ENCODE measurements around the gene BEND6.

Gene BEND6

GRCh38 chr6:57063847-57064246 is 108.9 kb downstream of the BEND6 start:
- Histone ChIP-seq H2BK15ac (ENCODE audit: low read depth, poor library complexity, severe bottlenecking) (no peak overlapping the region), H2AFZ (ENCODE audit: low read depth, low read length) (no peak overlapping the region), H3K9me3 (ENCODE audit: control insufficient read depth, low read length) (no peaks in the 10 kb centered on the region), H2AK5ac (ENCODE audit: low read length, severe bottlenecking) (no peak overlapping the region), H2BK12ac (ENCODE audit: low read length in 2 of 2) (no peak overlapping the region), H3K36me3 (ENCODE audit: control insufficient read depth in 1 of 2, insufficient read depth in 2 of 2, low read depth in 1 of 2, low read length in 2 of 2) (peaks cover 8 to 69% of the 10 kb centered on the region in 2 experiments), H4K91ac (ENCODE audit: low read length) (no peak overlapping the region), H3K4me3 (ENCODE audit: insufficient read depth in 1 of 2, low read depth in 1 of 2, low read length in 2 of 2) (no peak overlapping the region), H4K8ac (ENCODE audit: low read length) (no peak overlapping the region), H3K27ac (ENCODE audit: low read length, poor library complexity, severe bottlenecking) (no peak overlapping the region), H2BK120ac (ENCODE audit: low read depth, low read length) (no peak overlapping the region), H3K18ac (ENCODE audit: low read depth in 1 of 2, low read length in 2 of 2) (no peak overlapping the region), H3K23ac (ENCODE audit: low read length in 2 of 2) (no peak overlapping the region), H3K4me2 (ENCODE audit: low read length, poor library complexity, severe bottlenecking) (no peak overlapping the region), H3K9ac (ENCODE audit: low read length) (no peak overlapping the region), H3K4me1 (ENCODE audit: control insufficient read depth, insufficient read depth, low read depth, low read length) (no peaks in the 10 kb centered on the region), H2BK5ac (ENCODE audit: low read depth, low read length, poor library complexity, severe bottlenecking) (no peak overlapping the region), H3K4ac (ENCODE audit: low read depth in 1 of 2, low read length in 2 of 2) (no peak overlapping the region), H3K27me3 (ENCODE audit: control insufficient read depth in 1 of 2, insufficient read depth in 1 of 2, low read length in 2 of 2) (no peaks in the 10 kb centered on the region), H3K79me1 (replicated peaks; ENCODE audit: low read length, poor library complexity, severe bottlenecking) (peaks cover 9% of the 10 kb centered on the region), H3K14ac (ENCODE audit: low read length in 2 of 2) (no peak overlapping the region)
- DNase-seq = no peak
- 100% methylated on average over 1 of the region's 3 CpGs for WGBS

GRCh38 chr6:57064809-57065208 is 109.9 kb downstream of the BEND6 start:
- no peak overlapping the region for H2BK15ac ChIP-seq (ENCODE audit: low read depth, poor library complexity, severe bottlenecking)
- no peaks in the 10 kb centered on the region for H3K4me1 ChIP-seq (ENCODE audit: control insufficient read depth, insufficient read depth, low read depth, low read length)
- H4K8ac ChIP-seq (ENCODE audit: low read length) = no peak overlapping the region
- H2AFZ ChIP-seq (ENCODE audit: low read depth, low read length) = no peak overlapping the region
- no peak overlapping the region for H3K14ac ChIP-seq (ENCODE audit: low read length in 2 of 2)
- no peak overlapping the region for H3K4ac ChIP-seq (ENCODE audit: low read depth in 1 of 2, low read length in 2 of 2)
- no CpG with 5 or more reads among the region's 1 CpG for WGBS
- H2BK120ac ChIP-seq (ENCODE audit: low read depth, low read length) = no peak overlapping the region
- no peak overlapping the region for H3K4me3 ChIP-seq (ENCODE audit: insufficient read depth in 1 of 2, low read depth in 1 of 2, low read length in 2 of 2)
- H2BK12ac ChIP-seq (ENCODE audit: low read length in 2 of 2) = no peak overlapping the region
- H4K91ac ChIP-seq (ENCODE audit: low read length) = no peak overlapping the region
- peak overlapping the region; percentile 30 for H3K27ac ChIP-seq (ENCODE audit: low read length, poor library complexity, severe bottlenecking)
- H3K23ac ChIP-seq (ENCODE audit: low read length in 2 of 2) = no peak overlapping the region
- H3K36me3 ChIP-seq (ENCODE audit: control insufficient read depth in 1 of 2, insufficient read depth in 2 of 2, low read depth in 1 of 2, low read length in 2 of 2) = peaks cover 8 to 70% of the 10 kb centered on the region in 2 experiments
- no peaks in the 10 kb centered on the region for H3K27me3 ChIP-seq (ENCODE audit: control insufficient read depth in 1 of 2, insufficient read depth in 1 of 2, low read length in 2 of 2)
- H3K9me3 ChIP-seq (ENCODE audit: control insufficient read depth, low read length) = no peaks in the 10 kb centered on the region
- H3K18ac ChIP-seq (ENCODE audit: low read depth in 1 of 2, low read length in 2 of 2) = no peak overlapping the region
- H3K4me2 ChIP-seq (ENCODE audit: low read length, poor library complexity, severe bottlenecking) = no peak overlapping the region
- H2BK5ac ChIP-seq (ENCODE audit: low read depth, low read length, poor library complexity, severe bottlenecking) = no peak overlapping the region
- no peak for DNase-seq
- H3K9ac ChIP-seq (ENCODE audit: low read length) = peak overlapping the region; percentile 37
- no peak overlapping the region for H2AK5ac ChIP-seq (ENCODE audit: low read length, severe bottlenecking)
- peaks cover 9% of the 10 kb centered on the region for H3K79me1 ChIP-seq (replicated peaks; ENCODE audit: low read length, poor library complexity, severe bottlenecking)

- Histone ChIP-seq H4K8ac (ENCODE audit: low read length) (no peak overlapping the region), H3K4me3 (ENCODE audit: insufficient read depth in 1 of 2, low read depth in 1 of 2, low read length in 2 of 2) (no peak overlapping the region), H4K91ac (ENCODE audit: low read length) (no peak overlapping the region), H2AFZ (ENCODE audit: low read depth, low read length) (no peak overlapping the region), H2AK5ac (ENCODE audit: low read length, severe bottlenecking) (no peak overlapping the region), H3K4me2 (ENCODE audit: low read length, poor library complexity, severe bottlenecking) (no peak overlapping the region), H3K4me1 (ENCODE audit: control insufficient read depth, insufficient read depth, low read depth, low read length) (no peaks in the 10 kb centered on the region), H3K27ac (ENCODE audit: low read length, poor library complexity, severe bottlenecking) (no peak overlapping the region), H2BK15ac (ENCODE audit: low read depth, poor library complexity, severe bottlenecking) (no peak overlapping the region), H3K4ac (ENCODE audit: low read depth in 1 of 2, low read length in 2 of 2) (no peak overlapping the region), H2BK5ac (ENCODE audit: low read depth, low read length, poor library complexity, severe bottlenecking) (no peak overlapping the region), H3K14ac (ENCODE audit: low read length in 2 of 2) (no peak overlapping the region), H3K23ac (ENCODE audit: low read length in 2 of 2) (no peak overlapping the region), H3K9me3 (ENCODE audit: control insufficient read depth, low read length) (no peaks in the 10 kb centered on the region), H2BK12ac (ENCODE audit: low read length in 2 of 2) (no peak overlapping the region), H2BK120ac (ENCODE audit: low read depth, low read length) (no peak overlapping the region), H3K18ac (ENCODE audit: low read depth in 1 of 2, low read length in 2 of 2) (no peak overlapping the region), H3K27me3 (ENCODE audit: control insufficient read depth in 1 of 2, insufficient read depth in 1 of 2, low read length in 2 of 2) (no peaks in the 10 kb centered on the region), H3K79me1 (replicated peaks; ENCODE audit: low read length, poor library complexity, severe bottlenecking) (peaks cover 9% of the 10 kb centered on the region), H3K9ac (ENCODE audit: low read length) (no peak overlapping the region), H3K36me3 (ENCODE audit: control insufficient read depth in 1 of 2, insufficient read depth in 2 of 2, low read depth in 1 of 2, low read length in 2 of 2) (peaks cover 3 to 58% of the 10 kb centered on the region in 2 experiments)
- DNase-seq = no peak
- no CpG with 5 or more reads among the region's 1 CpG for WGBS
Observed at GRCh38 chr6:57068061-57068460, 113.2 kb downstream of the BEND6 start.

GRCh38 chr6:57069228-57069627 is 114.3 kb downstream of the BEND6 start:
- Histone ChIP-seq H3K4me1 (ENCODE audit: control insufficient read depth, insufficient read depth, low read depth, low read length) (no peaks in the 10 kb centered on the region), H2BK12ac (ENCODE audit: low read length in 2 of 2) (no peak overlapping the region), H3K4ac (ENCODE audit: low read depth in 1 of 2, low read length in 2 of 2) (no peak overlapping the region), H3K4me2 (ENCODE audit: low read length, poor library complexity, severe bottlenecking) (no peak overlapping the region), H3K4me3 (ENCODE audit: insufficient read depth in 1 of 2, low read depth in 1 of 2, low read length in 2 of 2) (no peak overlapping the region), H3K9me3 (ENCODE audit: control insufficient read depth, low read length) (no peaks in the 10 kb centered on the region), H3K23ac (ENCODE audit: low read length in 2 of 2) (no peak overlapping the region), H2BK120ac (ENCODE audit: low read depth, low read length) (no peak overlapping the region), H2BK15ac (ENCODE audit: low read depth, poor library complexity, severe bottlenecking) (no peak overlapping the region), H3K27me3 (ENCODE audit: control insufficient read depth in 1 of 2, insufficient read depth in 1 of 2, low read length in 2 of 2) (no peaks in the 10 kb centered on the region), H3K79me1 (replicated peaks; ENCODE audit: low read length, poor library complexity, severe bottlenecking) (peaks cover 9% of the 10 kb centered on the region), H3K9ac (ENCODE audit: low read length) (no peak overlapping the region), H3K36me3 (ENCODE audit: control insufficient read depth in 1 of 2, insufficient read depth in 2 of 2, low read depth in 1 of 2, low read length in 2 of 2) (peaks cover 3 to 56% of the 10 kb centered on the region in 2 experiments), H4K91ac (ENCODE audit: low read length) (no peak overlapping the region), H2AFZ (ENCODE audit: low read depth, low read length) (no peak overlapping the region), H4K8ac (ENCODE audit: low read length) (no peak overlapping the region), H3K18ac (ENCODE audit: low read depth in 1 of 2, low read length in 2 of 2) (no peak overlapping the region), H3K14ac (ENCODE audit: low read length in 2 of 2) (no peak overlapping the region), H2AK5ac (ENCODE audit: low read length, severe bottlenecking) (no peak overlapping the region), H3K27ac (ENCODE audit: low read length, poor library complexity, severe bottlenecking) (no peak overlapping the region), H2BK5ac (ENCODE audit: low read depth, low read length, poor library complexity, severe bottlenecking) (no peak overlapping the region)
- WGBS = 94% methylated on average over 4 of the region's 4 CpGs
- DNase-seq = no peak

Data from mesenchymal stem cell (in vitro differentiated cells and primary cell).